Muscle of leg (tissue), 16 donors: ENCODE data around the gene RAB12. TPM values are rescaled to one million over a fixed set of nuclear protein-coding genes. Genes with fewer than 3 reads are reported as not detected.
"Not testable (repeated sequence)": the region's sequence is repeated elsewhere in the genome, so short reads cannot be mapped to it uniquely, and the experiment has no call there.

Experiments
- DNase-seq: peaks from one replicate; pipeline ENCODE4 v3.0.0; 2013
- H3K27ac ChIP-seq: one replicate; pipeline ENCODE4 v1.5.1; 2013; ENCODE audit warnings: mild to moderate bottlenecking, low read length, control low read depth
- H3K27me3 ChIP-seq: one replicate; pipeline ENCODE4 v1.6.1; 2013; ENCODE audit warnings: low read length; ENCODE audit not compliant: control insufficient read depth, insufficient read depth
- H3K36me3 ChIP-seq: one replicate; pipeline ENCODE4 v1.6.1; 2013; ENCODE audit warnings: low read length; ENCODE audit not compliant: control insufficient read depth, insufficient read depth
- H3K4me1 ChIP-seq: one replicate; pipeline ENCODE4 v1.6.1; 2013; ENCODE audit warnings: low read length; ENCODE audit not compliant: control insufficient read depth, insufficient read depth
- H3K4me3 ChIP-seq: one replicate; pipeline ENCODE4 v1.5.1; 2013; ENCODE audit warnings: low read length, control low read depth
- H3K9me3 ChIP-seq: replicated peaks from 2 replicates; pipeline ENCODE4 v1.6.1; 2013; ENCODE audit warnings: low read depth, low read length; ENCODE audit not compliant: control insufficient read depth
- WGBS: methylation state at CpG from one replicate; pipeline ENCODE4 v1.1.5; 2013; ENCODE audit warnings: missing lambda C conversion rate; ENCODE audit not compliant: insufficient coverage; 5-methylcytosine and 5-hydroxymethylcytosine counted together
- long read RNA-seq, 11 donors: transcript quantifications; one replicate each; lab custom pipeline, GENCODE V29; 2026
- polyA plus RNA-seq, 8 donors: library from polyadenylated mRNA; unstranded; fragments of 120-200 nt; gene quantifications; one replicate each; pipeline versions ENCODE4 v1.2.1 to v1.2.3, GENCODE V29; 2013; ENCODE audit warnings: inconsistent platforms in 1 of 8, low replicate concordance in 1 of 8; ENCODE audit not compliant: insufficient read length in 8 of 8, insufficient read depth in 1 of 8
- total RNA-seq: library from RNA; stranded (reverse); fragments of 120-200 nt; gene quantifications from one replicate; pipeline ENCODE4 v1.2.4, GENCODE V29; 2013

RAB12 gene, protein sequence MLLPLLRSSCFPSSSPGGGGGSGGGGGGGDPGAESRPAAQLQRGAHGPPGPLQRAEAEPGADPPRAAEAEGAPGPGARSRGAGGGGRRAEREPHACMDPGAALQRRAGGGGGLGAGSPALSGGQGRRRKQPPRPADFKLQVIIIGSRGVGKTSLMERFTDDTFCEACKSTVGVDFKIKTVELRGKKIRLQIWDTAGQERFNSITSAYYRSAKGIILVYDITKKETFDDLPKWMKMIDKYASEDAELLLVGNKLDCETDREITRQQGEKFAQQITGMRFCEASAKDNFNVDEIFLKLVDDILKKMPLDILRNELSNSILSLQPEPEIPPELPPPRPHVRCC
- total RNA-seq = 41.9 TPM
- 10 to 100 TPM; 38.2 to 61.5 (median 46.0) TPM for polyA plus RNA-seq
- long read RNA-seq, donor 1, transcript RAB12-203 (6 exons, 2,145 nt) = major isoform, 6 of 6 reads
- long read RNA-seq, donor 1, partial matches to known transcripts = 0 of 6 reads
- long read RNA-seq, donor 1, other reads (novel, unspliced or antisense) = 0 of 6 reads
- long read RNA-seq, donor 2 = 0 reads
- long read RNA-seq, donor 3, transcript RAB12-203 (6 exons, 2,145 nt) = major isoform, 16 of 16 reads
- long read RNA-seq, donor 3, partial matches to known transcripts = 0 of 16 reads
- long read RNA-seq, donor 3, other reads (novel, unspliced or antisense) = 0 of 16 reads
- long read RNA-seq, donor 4, transcript RAB12-203 (6 exons, 2,145 nt) = major isoform, 7 of 15 reads
- long read RNA-seq, donor 4, partial matches to known transcripts = 8 of 15 reads
- long read RNA-seq, donor 4, other reads (novel, unspliced or antisense) = 0 of 15 reads
- long read RNA-seq, donor 5, transcript RAB12-203 (6 exons, 2,145 nt) = major isoform, 28 of 43 reads
- long read RNA-seq, donor 5, partial matches to known transcripts = 14 of 43 reads
- long read RNA-seq, donor 5, other reads (novel, unspliced or antisense) = 0 of 43 reads
- long read RNA-seq, donor 6, transcript RAB12-203 (6 exons, 2,145 nt) = major isoform, 27 of 37 reads
- long read RNA-seq, donor 6, partial matches to known transcripts = 10 of 37 reads
- long read RNA-seq, donor 6, other reads (novel, unspliced or antisense) = 0 of 37 reads
- long read RNA-seq, donor 7, transcript RAB12-203 (6 exons, 2,145 nt) = major isoform, 25 of 36 reads
- long read RNA-seq, donor 7, partial matches to known transcripts = 11 of 36 reads
- long read RNA-seq, donor 7, other reads (novel, unspliced or antisense) = 0 of 36 reads
- long read RNA-seq, donor 8, transcript RAB12-203 (6 exons, 2,145 nt) = major isoform, 6 of 6 reads
- long read RNA-seq, donor 8, partial matches to known transcripts = 0 of 6 reads
- long read RNA-seq, donor 8, other reads (novel, unspliced or antisense) = 0 of 6 reads
- long read RNA-seq, donor 9, transcript RAB12-203 (6 exons, 2,145 nt) = major isoform, 12 of 62 reads
- long read RNA-seq, donor 9, partial matches to known transcripts = 50 of 62 reads
- long read RNA-seq, donor 9, other reads (novel, unspliced or antisense) = 0 of 62 reads
- long read RNA-seq, donor 10, transcript RAB12-203 (6 exons, 2,145 nt) = major isoform, 13 of 19 reads
- long read RNA-seq, donor 10, partial matches to known transcripts = 6 of 19 reads
- long read RNA-seq, donor 10, other reads (novel, unspliced or antisense) = 0 of 19 reads
- long read RNA-seq, donor 11, partial matches to known transcripts = 72 of 76 reads
- long read RNA-seq, donor 11, other reads (novel, unspliced or antisense) = 0 of 76 reads

DNA sequence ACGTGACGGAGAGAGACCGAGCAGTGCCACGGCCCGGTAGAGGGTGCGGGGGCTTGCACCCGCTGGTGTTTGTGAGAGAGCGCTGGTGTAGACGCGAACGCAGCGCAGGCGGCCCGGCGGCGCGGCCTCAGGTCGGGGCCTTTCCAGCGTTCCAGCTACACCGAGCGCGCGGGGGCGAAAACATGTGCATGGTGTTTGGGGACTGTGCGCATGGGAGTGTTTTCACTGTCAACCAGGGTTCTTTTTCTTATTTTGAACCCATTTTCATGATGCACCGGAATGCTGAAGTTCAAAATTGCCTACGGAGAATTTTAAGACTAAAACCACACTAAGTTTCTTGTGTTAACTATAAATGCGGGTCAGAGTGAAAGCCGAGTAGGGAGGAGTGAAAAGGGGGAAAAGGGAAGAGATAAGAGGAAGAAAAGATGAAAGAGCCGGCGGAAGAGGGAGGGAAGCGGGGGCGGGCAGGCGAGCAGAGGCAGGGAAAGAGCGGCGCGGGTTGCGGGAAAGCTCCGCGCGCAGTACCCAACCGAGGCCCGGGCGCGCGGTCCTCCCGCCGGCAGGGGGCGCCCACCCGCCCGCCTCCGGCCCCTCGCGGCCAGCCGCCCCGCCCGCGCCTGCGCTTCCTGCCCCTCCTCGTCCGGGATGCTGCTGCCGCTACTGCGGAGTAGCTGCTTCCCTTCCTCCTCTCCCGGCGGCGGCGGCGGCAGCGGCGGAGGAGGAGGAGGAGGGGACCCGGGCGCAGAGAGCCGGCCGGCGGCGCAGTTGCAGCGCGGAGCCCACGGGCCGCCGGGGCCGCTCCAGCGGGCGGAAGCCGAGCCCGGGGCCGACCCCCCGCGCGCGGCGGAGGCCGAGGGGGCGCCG lies at the start of gene RAB12:
Gene RAB12, plus strand, starts transcription at position 643 of the 864 bp plus-strand sequence. Its CDS starts 3 bp downstream, at position 646.
- Histone ChIP-seq H3K27ac (peak within 1 kb of the TSS; percentile 81), H3K4me3 (peak within 1 kb of the TSS; percentile 85), H3K9me3 (no peaks in the 10 kb centered on the region), H3K27me3 (no peaks in the 10 kb centered on the region), H3K4me1 (peaks cover 24% of the 10 kb centered on the region), H3K36me3 (peaks cover 4% of the 10 kb centered on the region)
- WGBS = 1% methylated on average over 69 of the region's 95 CpGs
- peak; percentile 94 for DNase-seq

DNA sequence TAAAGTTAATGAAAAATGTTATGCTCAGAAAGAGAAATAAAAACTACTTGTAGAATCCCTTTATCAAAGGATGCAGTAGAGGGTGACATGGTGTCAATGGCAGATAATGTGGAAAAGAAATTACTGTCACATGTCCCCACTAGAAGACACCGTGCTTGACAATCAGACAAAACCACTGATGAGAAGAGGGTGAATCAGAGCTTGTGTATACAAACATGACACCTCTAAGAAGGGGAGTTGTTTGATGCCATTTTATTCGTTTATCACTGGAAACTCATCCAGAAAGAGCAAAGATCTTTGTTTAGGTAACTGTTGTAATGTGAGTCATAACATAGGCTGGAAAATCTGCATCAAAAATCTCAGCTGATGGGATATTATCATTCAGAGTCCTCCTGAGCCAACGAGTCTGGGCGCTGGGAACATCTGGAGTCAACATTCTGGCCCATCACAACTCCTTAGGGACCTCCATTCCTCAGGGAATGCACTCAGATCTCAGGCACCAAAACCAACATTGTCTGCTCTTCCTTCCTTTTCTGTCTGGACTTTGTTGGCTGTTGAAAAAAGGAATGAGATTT lies 49.5 kb upstream of the RAB12 start:
- H3K4me3 ChIP-seq = no peak overlapping the region
- H3K4me1 ChIP-seq = peaks cover 12% of the 10 kb centered on the region
- no peaks in the 10 kb centered on the region for H3K9me3 ChIP-seq
- H3K27me3 ChIP-seq = peaks cover 7% of the 10 kb centered on the region
- no peak for DNase-seq
- H3K27ac ChIP-seq = no peak overlapping the region
- H3K36me3 ChIP-seq = no peaks in the 10 kb centered on the region
- WGBS = 59% methylated on average over 2 of the region's 4 CpGs

DNA sequence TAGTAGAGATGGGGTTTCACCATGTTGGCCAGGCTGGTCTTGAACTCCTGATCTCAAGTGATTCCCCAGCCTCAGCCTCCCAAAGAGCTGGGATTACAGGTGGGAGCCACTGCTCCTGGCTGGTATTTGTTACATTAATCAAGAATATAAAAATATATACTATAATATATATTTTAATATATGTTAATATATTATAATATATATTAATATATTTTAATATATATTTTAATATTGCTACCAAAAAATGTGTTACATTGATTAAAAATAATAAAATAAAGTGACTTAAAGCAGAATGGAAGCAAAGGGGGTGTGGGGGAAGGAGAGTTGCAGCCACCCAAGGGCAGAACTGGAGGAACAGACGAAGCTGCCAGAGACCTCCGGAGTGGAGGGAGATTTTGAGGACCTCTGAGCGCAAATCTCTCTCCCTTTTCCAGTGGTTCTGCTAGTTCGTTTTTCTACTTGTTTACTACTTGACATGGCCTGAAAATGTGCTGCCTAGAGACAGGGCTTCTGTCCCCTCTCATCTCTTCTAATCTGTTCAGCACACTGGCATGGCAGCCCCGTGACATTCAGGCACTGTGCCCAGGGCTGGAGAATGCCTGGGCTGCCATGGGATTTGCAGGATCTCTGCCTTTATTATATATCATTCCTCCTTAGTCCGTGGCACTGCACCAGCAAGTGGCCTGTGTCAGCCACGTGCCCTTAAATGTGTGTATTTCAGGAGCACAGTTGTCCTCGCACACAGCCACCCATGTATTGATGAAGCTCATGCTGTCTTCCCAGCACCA lies 47.9 kb upstream of the RAB12 start:
- Histone ChIP-seq H3K27ac (no peak overlapping the region), H3K4me3 (no peak overlapping the region), H3K36me3 (no peaks in the 10 kb centered on the region), H3K27me3 (peaks cover 9% of the 10 kb centered on the region), H3K9me3 (no peaks in the 10 kb centered on the region), H3K4me1 (peaks cover 12% of the 10 kb centered on the region)
- 53% methylated on average over 4 of the region's 8 CpGs for WGBS
- DNase-seq = peak; percentile 73

DNA sequence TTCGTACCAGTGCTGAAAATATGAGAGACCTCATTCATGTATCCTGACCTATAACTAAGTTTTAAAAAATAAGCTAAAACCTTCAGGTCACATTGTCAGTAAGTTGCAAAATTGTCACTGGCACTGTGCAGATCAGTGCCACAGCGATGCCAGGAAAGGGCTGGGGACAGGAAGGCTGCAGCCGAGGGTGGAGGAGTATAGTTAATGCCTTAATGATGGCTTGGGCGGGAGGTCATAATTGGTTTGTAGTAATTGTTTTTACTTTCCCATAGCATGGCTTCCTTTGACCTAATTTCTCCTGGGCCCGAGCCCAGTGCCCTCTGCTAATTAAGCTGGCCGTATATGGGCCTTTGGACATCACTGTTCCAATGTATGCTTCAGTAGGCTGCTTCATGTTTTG lies 47.2 kb upstream of the RAB12 start:
- Histone ChIP-seq H3K4me3 (no peak overlapping the region), H3K27me3 (peaks cover 9% of the 10 kb centered on the region), H3K36me3 (no peaks in the 10 kb centered on the region), H3K9me3 (no peaks in the 10 kb centered on the region), H3K4me1 (peaks cover 12% of the 10 kb centered on the region), H3K27ac (no peak overlapping the region)
- no peak for DNase-seq
- WGBS = no CpG with 5 or more reads among the region's 6 CpGs

DNA sequence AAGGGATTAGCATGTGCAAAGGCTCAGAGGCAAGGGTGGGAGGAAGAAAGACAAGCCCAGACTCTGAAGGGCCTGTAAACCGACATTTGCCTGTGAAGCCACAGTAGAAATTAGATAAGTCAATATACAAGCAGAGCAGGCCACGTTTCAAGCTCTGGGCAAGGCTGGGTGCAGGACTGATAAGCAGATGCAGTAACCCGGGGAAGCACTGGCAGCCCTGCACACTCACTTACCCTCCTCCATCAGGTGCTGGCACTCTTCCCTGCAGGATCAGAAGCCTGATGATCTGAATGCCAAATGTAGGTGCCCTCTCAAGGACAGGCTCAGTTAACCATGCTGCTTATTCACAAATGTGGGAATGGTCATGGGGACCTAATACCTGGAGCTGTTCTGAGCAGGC lies 46.3 kb upstream of the RAB12 start:
- no peaks in the 10 kb centered on the region for H3K36me3 ChIP-seq
- peak; percentile 14 for DNase-seq
- peaks cover 12% of the 10 kb centered on the region for H3K4me1 ChIP-seq
- peaks cover 7% of the 10 kb centered on the region for H3K27me3 ChIP-seq
- H3K4me3 ChIP-seq = no peak overlapping the region
- WGBS = 83% methylated on average over 2 of the region's 3 CpGs
- no peaks in the 10 kb centered on the region for H3K9me3 ChIP-seq
- H3K27ac ChIP-seq = no peak overlapping the region

DNA sequence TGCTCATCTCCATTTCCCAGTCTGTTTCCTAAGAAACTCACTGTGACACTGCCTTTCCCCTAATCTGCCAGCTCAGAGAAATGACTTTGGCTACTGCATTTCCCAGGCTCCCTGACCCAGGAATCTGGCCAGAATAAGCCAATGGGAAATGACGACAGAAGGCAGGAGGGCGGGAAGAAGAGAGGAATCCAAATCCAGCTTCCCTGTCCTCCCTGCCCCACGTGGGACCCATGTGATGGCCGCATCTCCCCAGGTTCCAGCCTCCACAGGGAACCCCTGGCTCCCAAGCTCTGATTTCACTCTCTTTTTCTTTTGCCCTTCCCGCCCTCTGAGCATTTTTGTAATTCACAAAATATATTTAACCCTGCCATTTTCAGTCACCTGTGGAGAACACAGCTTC lies 37.8 kb upstream of the RAB12 start:
- H3K27ac ChIP-seq = no peak overlapping the region
- H3K27me3 ChIP-seq = peaks cover 4% of the 10 kb centered on the region
- H3K4me1 ChIP-seq = no peaks in the 10 kb centered on the region
- 57% methylated on average over 3 of the region's 5 CpGs for WGBS
- no peaks in the 10 kb centered on the region for H3K9me3 ChIP-seq
- DNase-seq = no peak
- H3K4me3 ChIP-seq = no peak overlapping the region
- H3K36me3 ChIP-seq = no peaks in the 10 kb centered on the region

DNA sequence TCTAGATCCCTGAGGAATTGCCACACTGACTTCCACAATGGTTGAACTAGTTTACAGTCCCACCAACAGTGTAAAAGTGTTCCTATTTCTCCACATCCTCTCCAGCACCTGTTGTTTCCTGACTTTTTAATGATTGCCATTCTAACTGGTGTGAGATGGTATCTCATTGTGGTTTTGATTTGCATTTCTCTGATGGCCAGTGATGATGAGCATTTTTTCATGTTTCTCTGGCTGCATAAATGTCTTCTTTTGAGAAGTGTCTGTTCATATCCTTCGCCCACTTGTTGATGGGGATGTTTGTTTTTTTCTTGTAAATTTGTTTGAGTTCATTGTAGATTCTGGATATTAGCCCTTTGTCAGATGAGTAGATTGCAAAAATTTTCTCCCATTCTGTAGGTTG lies 35.5 kb upstream of the RAB12 start:
- WGBS = no CpG with 5 or more reads among the region's 1 CpG
- not testable (repeated sequence) for H3K4me1 ChIP-seq, H3K27me3 ChIP-seq, H3K4me3 ChIP-seq, H3K9me3 ChIP-seq, DNase-seq, H3K36me3 ChIP-seq, H3K27ac ChIP-seq

DNA sequence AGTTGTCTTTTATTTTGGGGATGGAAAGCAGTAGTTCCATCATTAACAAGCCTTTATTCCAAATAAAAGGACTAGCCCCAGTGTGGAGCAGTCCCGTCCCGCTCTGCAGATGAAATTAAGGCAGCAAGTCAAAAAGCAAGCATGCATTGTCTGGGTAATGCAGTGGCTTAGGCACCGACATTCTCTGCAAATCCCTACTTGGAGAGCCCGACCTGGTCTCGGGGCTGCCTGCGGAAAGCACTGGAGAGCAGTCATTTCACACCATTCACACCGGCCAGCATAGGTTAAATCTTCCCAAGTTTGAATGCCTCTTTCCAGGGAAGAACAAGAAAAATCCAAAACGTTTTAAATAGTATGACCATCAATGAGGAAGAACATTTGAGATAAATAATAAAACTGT lies 24.4 kb upstream of the RAB12 start:
- WGBS = 0% methylated on average over 1 of the region's 8 CpGs
- Histone ChIP-seq H3K27ac (no peak overlapping the region), H3K36me3 (no peaks in the 10 kb centered on the region), H3K4me1 (no peaks in the 10 kb centered on the region), H3K9me3 (peaks cover under 1% of the 10 kb centered on the region), H3K4me3 (no peak overlapping the region), H3K27me3 (peaks cover 20% of the 10 kb centered on the region)
- DNase-seq = peak; percentile 7
